ENCODE measurements around the gene TSR3.

GRCh38 chr16:1310832-1311200 is 40.9 kb downstream of the TSR3 start:
- TF ChIP-seq, protein P1, sequence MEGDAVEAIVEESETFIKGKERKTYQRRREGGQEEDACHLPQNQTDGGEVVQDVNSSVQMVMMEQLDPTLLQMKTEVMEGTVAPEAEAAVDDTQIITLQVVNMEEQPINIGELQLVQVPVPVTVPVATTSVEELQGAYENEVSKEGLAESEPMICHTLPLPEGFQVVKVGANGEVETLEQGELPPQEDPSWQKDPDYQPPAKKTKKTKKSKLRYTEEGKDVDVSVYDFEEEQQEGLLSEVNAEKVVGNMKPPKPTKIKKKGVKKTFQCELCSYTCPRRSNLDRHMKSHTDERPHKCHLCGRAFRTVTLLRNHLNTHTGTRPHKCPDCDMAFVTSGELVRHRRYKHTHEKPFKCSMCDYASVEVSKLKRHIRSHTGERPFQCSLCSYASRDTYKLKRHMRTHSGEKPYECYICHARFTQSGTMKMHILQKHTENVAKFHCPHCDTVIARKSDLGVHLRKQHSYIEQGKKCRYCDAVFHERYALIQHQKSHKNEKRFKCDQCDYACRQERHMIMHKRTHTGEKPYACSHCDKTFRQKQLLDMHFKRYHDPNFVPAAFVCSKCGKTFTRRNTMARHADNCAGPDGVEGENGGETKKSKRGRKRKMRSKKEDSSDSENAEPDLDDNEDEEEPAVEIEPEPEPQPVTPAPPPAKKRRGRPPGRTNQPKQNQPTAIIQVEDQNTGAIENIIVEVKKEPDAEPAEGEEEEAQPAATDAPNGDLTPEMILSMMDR (IDR thresholded peaks at IDR 0.05): no peak
- TF ChIP-seq POLR2A (IDR thresholded peaks at IDR 0.05) (no peak), EP300 (IDR thresholded peaks at IDR 0.05) (no peak)
